ENCODE measurements around the gene INPP5A.
"Not testable (repeated sequence)": the region's sequence is repeated elsewhere in the genome, so short reads cannot be mapped to it uniquely, and the experiment has no call there.

Gene INPP5A

GRCh38 chr10:132667342-132668047, 129.9 kb downstream of the INPP5A start:
- Mint-ChIP-seq H3K36me3 (ENCODE audit: low read depth) (peaks cover 17% of the 10 kb centered on the region), H3K27me3 (ENCODE audit: low read depth) (peaks cover 27% of the 10 kb centered on the region), H3K9me3 (no peaks in the 10 kb centered on the region), H3K27ac (no peak overlapping the region), H3K4me1 (peaks cover 25% of the 10 kb centered on the region), H3K4me3 (no peak overlapping the region)
- TF ChIP-seq CTCF (IDR thresholded peaks at IDR 0.05; ENCODE audit: unreplicated experiment in 3 of 3), result no peak

- TF ChIP-seq CTCF (IDR thresholded peaks at IDR 0.05; ENCODE audit: unreplicated experiment in 3 of 3), result no peak
- H3K4me3 Mint-ChIP-seq, result no peak overlapping the region
- H3K4me1 Mint-ChIP-seq, result peaks cover 25% of the 10 kb centered on the region
- peaks cover 27% of the 10 kb centered on the region for H3K27me3 Mint-ChIP-seq (ENCODE audit: low read depth)
- peaks cover 22% of the 10 kb centered on the region for H3K36me3 Mint-ChIP-seq (ENCODE audit: low read depth)
- no peaks in the 10 kb centered on the region for H3K9me3 Mint-ChIP-seq
- no peak overlapping the region for H3K27ac Mint-ChIP-seq
These were observed 130.4 kb downstream of the INPP5A start for GRCh38 chr10:132668048-132668394.

GRCh38 chr10:132669208-132669861, 131.7 kb downstream of the INPP5A start:
- no peak overlapping the region for H3K4me3 Mint-ChIP-seq
- H3K36me3 Mint-ChIP-seq (ENCODE audit: low read depth), result peaks cover 22% of the 10 kb centered on the region

GRCh38 chr10:132670546-132671227, 133.1 kb downstream of the INPP5A start:
- TF ChIP-seq CTCF (IDR thresholded peaks at IDR 0.05; ENCODE audit: unreplicated experiment in 3 of 3), result no peak
- Mint-ChIP-seq H3K4me1 (peaks cover 25% of the 10 kb centered on the region), H3K4me3 (no peak overlapping the region), H3K27me3 (ENCODE audit: low read depth) (peaks cover 18% of the 10 kb centered on the region), H3K27ac (no peak overlapping the region), H3K36me3 (ENCODE audit: low read depth) (peaks cover 22% of the 10 kb centered on the region), H3K9me3 (no peaks in the 10 kb centered on the region)

More at GRCh38 chr10:132669208-132669861, 131.7 kb downstream of the INPP5A start:
- H3K27ac Mint-ChIP-seq, result no peak overlapping the region
- peaks cover 17% of the 10 kb centered on the region for H3K27me3 Mint-ChIP-seq (ENCODE audit: low read depth)
- TF ChIP-seq CTCF (IDR thresholded peaks at IDR 0.05; ENCODE audit: unreplicated experiment in 3 of 3), result no peak
- H3K4me1 Mint-ChIP-seq, result peaks cover 25% of the 10 kb centered on the region
- no peaks in the 10 kb centered on the region for H3K9me3 Mint-ChIP-seq

- Mint-ChIP-seq H3K4me1 (peaks cover 19% of the 10 kb centered on the region), H3K27ac (no peak overlapping the region), H3K36me3 (ENCODE audit: low read depth) (peaks cover 22% of the 10 kb centered on the region), H3K27me3 (ENCODE audit: low read depth) (peaks cover 13% of the 10 kb centered on the region), H3K9me3 (no peaks in the 10 kb centered on the region), H3K4me3 (no peak overlapping the region)
- no peak for TF ChIP-seq CTCF (IDR thresholded peaks at IDR 0.05; ENCODE audit: unreplicated experiment in 3 of 3)
These were observed 133.9 kb downstream of the INPP5A start for GRCh38 chr10:132671228-132672154.

- not testable (repeated sequence) for H3K27me3 Mint-ChIP-seq (ENCODE audit: low read depth); H3K27ac Mint-ChIP-seq; H3K9me3 Mint-ChIP-seq; H3K4me1 Mint-ChIP-seq; H3K4me3 Mint-ChIP-seq
- H3K36me3 Mint-ChIP-seq (ENCODE audit: low read depth), result peaks cover 22% of the 10 kb centered on the region
These were observed 136.2 kb downstream of the INPP5A start for GRCh38 chr10:132673746-132674145.

Data from nephron (organoid).